GM12892 (cell line): Measurements from ENCODE around the gene MAP3K5.

Experiments used
- POLR2A ChIP-seq: IDR thresholded peaks from 2 replicates; pipeline ENCODE4 v1.6.1; 2011; ENCODE audit warnings: low read depth, low read length, control low read depth
- POLR2AphosphoS5 ChIP-seq: IDR thresholded peaks from 2 replicates; pipeline ENCODE4 v1.6.1; 2011; ENCODE audit warnings: low read depth, low read length, control low read depth
- TAF1 ChIP-seq: IDR thresholded peaks from 2 replicates; pipeline ENCODE4 v1.6.1; 2011; ENCODE audit warnings: low read depth, mild to moderate bottlenecking, control low read depth, low read length, borderline replicate concordance

DNA sequence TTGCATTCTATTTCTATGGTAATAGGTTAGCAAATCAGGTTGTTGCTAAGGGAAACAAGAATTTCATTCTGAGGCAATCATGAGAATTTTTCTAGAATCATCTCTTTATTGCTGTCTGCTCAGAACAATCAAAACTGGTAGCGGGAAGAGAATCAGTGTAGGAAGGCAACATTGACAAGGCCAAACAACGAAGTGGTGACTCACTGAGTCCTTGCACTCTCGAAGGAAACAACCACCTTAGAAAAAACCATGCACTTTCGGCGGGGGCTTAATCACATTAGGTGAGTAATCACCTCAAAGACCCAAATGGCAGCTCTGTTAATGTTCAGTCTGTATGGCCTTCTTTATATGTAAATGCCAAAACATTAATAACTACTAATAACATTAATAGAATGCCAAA, 163.3 kb downstream of the MAP3K5 start:
- TF ChIP-seq POLR2AphosphoS5 (no peak), POLR2A (no peak), TAF1 (no peak)
